HUES48 (cell line): ENCODE measurements around the gene NME4.
"Not testable (repeated sequence)": the region's sequence is repeated elsewhere in the genome, so short reads cannot be mapped to it uniquely, and the experiment has no call there.

Experiments
- H3K27ac ChIP-seq: one replicate; pipeline ENCODE4 v1.7.0; 2013; ENCODE audit warnings: low read depth, low read length, inconsistent platforms
- H3K27me3 ChIP-seq: 2 replicates; pipeline ENCODE4 v1.6.1; 2013; ENCODE audit warnings: mild to moderate bottlenecking, low read length; ENCODE audit not compliant: control insufficient read depth, insufficient read depth
- H3K36me3 ChIP-seq: 2 replicates; pipeline ENCODE4 v1.6.1; 2013; ENCODE audit warnings: low read length; ENCODE audit not compliant: control insufficient read depth, insufficient read depth
- H3K4me1 ChIP-seq: 2 replicates; pipeline ENCODE4 v1.6.1; 2013; ENCODE audit warnings: mild to moderate bottlenecking, low read length; ENCODE audit not compliant: control insufficient read depth, insufficient read depth
- H3K4me3 ChIP-seq: 2 replicates; pipeline ENCODE4 v1.5.1; 2013; ENCODE audit warnings: mild to moderate bottlenecking, low read depth, low read length
- H3K9ac ChIP-seq: 2 replicates; pipeline ENCODE4 v1.6.1; 2013; ENCODE audit warnings: mild to moderate bottlenecking, low read depth, low read length, moderate library complexity
- H3K9me3 ChIP-seq: 2 replicates; pipeline ENCODE4 v1.6.1; 2013; ENCODE audit warnings: low read length; ENCODE audit not compliant: control insufficient read depth, insufficient read depth

NME4 gene

DNA sequence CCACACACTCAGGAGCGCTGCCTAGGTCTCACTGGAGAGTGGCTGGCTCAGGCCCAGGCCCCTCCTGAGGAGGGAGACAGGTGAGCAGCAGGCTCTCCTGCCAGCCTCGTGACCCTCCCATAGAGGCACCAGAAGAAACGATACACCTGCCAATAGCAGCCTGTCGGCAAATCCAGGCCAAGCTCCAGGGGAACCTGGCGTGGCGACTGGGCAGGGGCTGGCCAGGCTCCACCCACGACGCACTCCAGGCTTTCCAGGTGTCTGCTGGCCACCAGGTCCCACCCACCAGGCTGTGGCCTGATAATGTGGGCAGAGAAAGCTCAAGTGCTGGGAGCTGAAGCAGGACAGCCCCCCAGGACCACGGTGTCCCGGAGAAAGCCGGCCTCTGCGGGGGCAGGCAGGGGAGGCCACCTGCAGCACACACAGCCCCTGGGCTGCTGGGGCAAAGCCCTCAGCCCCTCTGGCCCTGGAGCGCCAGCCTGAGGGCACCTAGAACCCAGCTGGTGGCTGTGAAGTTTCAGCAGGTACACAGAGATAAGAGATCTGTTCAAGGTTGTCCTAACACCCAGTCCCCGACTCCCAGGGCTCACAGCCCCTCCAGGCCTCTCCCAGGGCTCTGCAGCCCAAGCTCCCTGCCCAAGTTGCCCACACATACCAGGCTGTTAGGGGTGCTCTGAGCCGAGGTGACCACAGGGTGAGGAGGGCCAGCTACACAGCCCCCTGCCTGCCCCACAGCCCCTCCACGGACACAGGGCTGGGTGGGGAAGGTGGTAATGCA lies 17.6 kb upstream of the NME4 start:
- peak overlapping the region; percentile 39 for H3K27ac ChIP-seq
- H3K27me3 ChIP-seq, result no peaks in the 10 kb centered on the region
- H3K36me3 ChIP-seq, result peaks cover 35% of the 10 kb centered on the region
- H3K4me1 ChIP-seq, result peaks cover 16% of the 10 kb centered on the region
- no peak overlapping the region; the same call in 1 of the 2 replicates for H3K4me3 ChIP-seq
- H3K9me3 ChIP-seq, result no peaks in the 10 kb centered on the region
- no peak overlapping the region for H3K9ac ChIP-seq

DNA sequence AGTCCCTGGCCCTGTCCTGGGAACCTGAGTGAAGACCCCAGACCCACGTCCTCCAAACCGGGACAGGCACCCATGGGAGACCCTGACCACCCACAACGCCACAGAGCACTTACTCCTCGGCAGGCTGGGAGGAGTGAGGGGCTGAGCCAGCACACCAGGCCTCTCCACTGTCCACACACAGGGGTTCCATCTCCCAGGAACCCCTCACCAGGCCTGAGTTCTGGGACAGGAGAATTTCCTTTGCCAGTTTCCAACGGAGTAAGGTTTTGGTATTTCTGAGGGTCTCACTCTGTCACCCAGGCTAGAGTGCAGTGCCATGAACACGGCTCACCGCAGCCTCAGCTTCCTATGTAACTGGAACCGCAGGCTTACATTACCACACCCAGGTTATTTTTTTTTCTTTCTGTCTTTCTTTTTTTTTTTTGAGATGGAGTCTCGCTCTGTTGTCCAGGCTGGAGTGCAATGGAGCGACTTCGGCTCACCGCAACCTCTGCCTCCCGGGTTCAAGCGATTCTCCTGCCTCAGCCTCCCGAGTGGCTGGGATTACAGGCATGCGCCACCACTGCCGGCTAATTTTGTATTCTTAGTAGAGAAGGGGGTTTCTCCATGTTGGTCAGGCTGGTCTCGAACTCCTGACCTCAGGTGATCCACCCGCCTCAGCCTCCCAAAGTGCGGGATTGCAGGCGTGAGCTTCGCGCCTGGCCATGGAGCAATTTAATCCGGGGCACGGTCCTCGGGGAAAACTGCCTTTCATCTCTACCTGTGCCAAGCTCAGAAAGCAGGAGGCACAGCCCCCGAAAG lies 16.8 kb upstream of the NME4 start:
- peaks cover 16% of the 10 kb centered on the region for H3K4me1 ChIP-seq
- peaks cover 27% of the 10 kb centered on the region for H3K36me3 ChIP-seq
- no peaks in the 10 kb centered on the region for H3K27me3 ChIP-seq
- no peaks in the 10 kb centered on the region for H3K9me3 ChIP-seq
- peak overlapping the region; percentile 84; the same call in 1 of the 2 replicates for H3K4me3 ChIP-seq
- no peak overlapping the region for H3K9ac ChIP-seq
- peak overlapping the region; percentile 39 for H3K27ac ChIP-seq

DNA sequence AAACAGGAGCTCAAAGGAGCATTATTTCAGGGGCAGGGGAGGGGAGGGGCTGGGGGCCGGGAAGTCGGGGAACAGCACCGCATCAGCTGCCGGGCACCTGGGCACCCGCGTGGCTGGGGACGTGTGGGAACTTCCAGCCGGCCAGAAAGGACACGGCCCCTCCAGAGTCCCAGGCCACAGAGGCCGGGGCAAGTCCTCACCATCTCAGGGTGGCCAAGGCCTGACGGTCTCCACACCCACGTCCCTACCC lies 16.3 kb upstream of the NME4 start:
- Histone ChIP-seq H3K36me3 (peaks cover 25% of the 10 kb centered on the region), H3K4me1 (peaks cover 16% of the 10 kb centered on the region), H3K27me3 (no peaks in the 10 kb centered on the region), H3K9ac (peak overlapping the region; percentile 51; the same call in 1 of the 2 replicates), H3K9me3 (no peaks in the 10 kb centered on the region), H3K4me3 (peak overlapping the region; percentile 84), H3K27ac (peak overlapping the region; percentile 72)

DNA sequence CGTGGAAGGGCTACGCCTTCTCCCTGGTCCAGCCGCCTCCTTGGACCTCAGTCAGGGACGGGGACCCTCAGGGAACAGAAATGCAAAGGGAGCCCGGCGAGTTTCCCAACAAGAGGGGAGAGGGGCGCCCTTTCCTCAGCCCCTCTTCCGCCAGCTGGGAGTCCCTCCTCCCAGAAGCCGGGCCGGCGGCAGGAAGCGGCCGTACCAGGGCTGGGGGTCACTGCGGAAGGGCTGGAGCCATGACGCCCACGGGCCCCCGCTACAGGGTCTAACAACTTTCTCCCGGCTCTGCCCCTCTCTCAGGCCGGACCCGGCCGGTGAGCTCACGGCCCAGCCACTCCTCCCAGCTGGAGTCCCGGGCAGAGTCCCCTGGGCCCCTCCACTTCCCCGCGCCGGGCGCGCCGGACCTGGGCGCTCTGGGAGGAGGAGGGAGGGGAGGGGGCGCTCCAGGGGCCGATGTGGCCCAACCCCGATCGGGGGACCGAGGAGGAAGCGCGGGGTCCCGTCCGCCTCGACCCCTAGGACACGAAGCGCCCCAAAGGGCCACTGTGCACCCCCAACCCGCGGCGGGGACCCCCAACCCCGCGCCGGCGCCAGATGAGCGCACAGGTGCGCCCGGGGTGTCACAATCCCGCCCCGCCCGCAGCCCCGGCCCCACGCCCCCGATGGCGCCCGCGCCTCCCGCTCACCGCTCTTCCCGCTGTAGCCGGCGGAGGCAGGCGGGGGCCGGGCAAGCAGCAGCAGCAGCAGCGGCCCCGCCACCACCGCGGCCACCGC lies 15.8 kb upstream of the NME4 start:
- Histone ChIP-seq H3K9ac (peak overlapping the region; percentile 51; the same call in 1 of the 2 replicates), H3K36me3 (peaks cover 19% of the 10 kb centered on the region), H3K27ac (peak overlapping the region; percentile 72), H3K27me3 (no peaks in the 10 kb centered on the region), H3K9me3 (no peaks in the 10 kb centered on the region), H3K4me3 (peak overlapping the region; percentile 84), H3K4me1 (peaks cover 16% of the 10 kb centered on the region)

DNA sequence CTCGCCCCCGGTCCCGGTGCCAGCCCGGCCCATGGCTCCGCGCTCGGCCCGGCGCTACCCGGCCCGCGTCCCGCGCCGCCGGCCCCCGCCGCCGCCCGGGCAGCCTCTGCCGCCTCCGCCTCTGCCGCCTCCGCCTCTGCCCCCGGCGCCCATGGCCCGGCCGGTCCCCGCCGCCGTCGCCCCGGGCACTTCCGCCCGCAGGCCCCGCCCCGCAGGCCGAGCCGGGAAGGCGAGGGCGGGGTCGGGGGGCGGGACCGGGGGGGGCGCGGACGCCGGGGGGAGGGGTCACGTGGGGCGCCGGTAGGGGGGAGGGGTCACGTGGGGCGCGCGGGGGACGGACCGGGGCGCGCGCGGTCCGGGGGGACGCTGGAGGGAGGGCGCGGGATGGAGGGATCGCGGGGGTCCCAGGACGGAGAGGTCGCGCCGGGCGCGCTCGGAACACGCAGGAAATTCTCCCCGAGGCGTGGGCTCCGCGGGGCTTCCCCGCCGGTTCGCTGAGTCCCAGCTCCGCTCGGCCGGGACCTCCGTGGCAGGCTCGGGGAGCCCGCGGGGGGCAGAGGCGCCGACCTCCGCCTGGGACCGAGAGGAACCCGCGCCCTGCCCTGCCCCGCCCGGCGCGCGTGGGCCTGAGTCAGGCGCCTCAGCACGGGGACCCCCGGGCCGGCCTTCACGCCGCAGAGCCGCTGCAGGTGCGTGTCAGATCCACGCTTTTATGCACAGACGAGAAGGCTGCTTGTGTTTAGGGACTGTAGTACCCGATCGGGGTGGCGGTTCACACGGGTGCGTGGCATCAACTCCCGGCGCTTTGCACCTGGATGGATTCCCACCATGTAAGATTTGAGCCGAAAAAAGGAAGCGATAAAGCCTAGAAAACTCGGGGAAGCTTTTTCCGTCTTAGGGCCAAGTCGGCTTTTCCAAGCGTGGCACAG lies 14.9 kb upstream of the NME4 start, which contains the start of gene PGAP6:
PGAP6 (minus strand) TSS at position 190 of the 929 bp plus-strand sequence; CDS start at position 33, 157 bp downstream.
- Histone ChIP-seq H3K4me3 (peak within 1 kb of the TSS; percentile 84), H3K27me3 (no peaks in the 10 kb centered on the region), H3K9ac (peak within 1 kb of the TSS; percentile 56; the same call in 1 of the 2 replicates), H3K27ac (peak within 1 kb of the TSS; percentile 92), H3K9me3 (no peaks in the 10 kb centered on the region), H3K4me1 (peaks cover 22% of the 10 kb centered on the region), H3K36me3 (peaks cover 11% of the 10 kb centered on the region)

DNA sequence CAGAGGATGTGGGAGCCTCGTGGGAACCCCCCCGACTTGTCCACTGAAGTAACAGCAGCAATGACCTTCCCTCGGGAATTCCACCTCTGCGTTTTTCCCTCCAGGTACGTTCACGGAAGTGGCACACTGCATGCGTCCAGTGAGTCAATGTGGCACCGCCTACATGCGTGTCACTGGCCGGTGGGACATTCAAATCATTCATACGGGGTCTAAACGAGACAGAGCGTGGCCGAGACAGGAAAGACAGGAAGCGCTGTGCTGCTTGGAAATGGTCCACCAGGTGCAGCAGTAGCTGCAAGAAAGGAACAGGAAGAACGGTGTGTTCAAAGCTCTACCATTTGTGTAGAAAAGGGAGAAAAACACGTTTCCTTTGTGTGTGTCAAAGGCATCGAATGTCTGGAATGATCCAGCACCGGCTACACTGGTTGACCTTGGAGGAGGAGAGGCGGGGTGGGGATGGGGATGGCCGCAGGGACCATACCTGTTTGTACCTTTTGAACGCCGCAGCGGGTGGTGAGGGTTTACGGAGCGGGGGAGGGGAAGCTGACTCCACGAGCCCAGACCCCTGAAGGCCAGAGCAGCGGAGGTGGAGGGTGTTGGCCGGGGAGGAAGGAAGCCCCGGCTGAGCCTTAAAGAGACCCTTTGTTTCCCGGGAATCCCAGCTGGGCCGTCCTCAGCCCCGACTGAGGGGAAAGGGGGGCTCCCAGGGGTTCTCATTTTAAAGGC lies 13.5 kb upstream of the NME4 start:
- H3K9ac ChIP-seq, result peak overlapping the region; percentile 49; the same call in 1 of the 2 replicates
- no peaks in the 10 kb centered on the region for H3K9me3 ChIP-seq
- peaks cover 3% of the 10 kb centered on the region; the same call in 1 of the 2 replicates for H3K36me3 ChIP-seq
- no peaks in the 10 kb centered on the region for H3K27me3 ChIP-seq
- peak overlapping the region; percentile 92 for H3K27ac ChIP-seq
- H3K4me1 ChIP-seq, result peaks cover 22% of the 10 kb centered on the region
- peak overlapping the region; percentile 64 for H3K4me3 ChIP-seq

DNA sequence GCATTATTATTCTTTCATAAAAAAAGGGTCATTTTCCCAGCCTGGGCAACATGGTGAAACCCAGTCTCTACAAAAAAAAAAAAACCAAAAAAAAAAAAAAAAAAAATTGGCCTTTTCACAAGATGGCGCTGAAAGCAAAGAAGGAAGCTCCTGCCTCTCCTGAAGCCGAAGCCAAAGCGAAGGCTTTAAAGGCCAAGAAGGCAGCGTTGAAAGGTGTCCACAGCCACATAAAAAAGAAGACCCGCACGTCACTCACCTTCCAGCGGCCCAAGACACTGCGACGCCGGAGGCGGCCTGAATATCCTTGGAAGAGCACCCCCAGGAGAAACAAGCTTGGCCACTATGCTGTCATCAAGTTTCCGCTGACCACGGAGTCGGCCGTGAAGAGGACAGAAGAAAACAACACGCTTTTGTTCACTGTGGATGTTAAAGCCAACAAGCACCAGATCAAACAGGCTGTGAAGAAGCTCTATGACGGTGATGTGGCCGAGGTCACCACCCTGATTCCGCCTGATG lies 10.3 kb upstream of the NME4 start:
- H3K9ac ChIP-seq, result no peak overlapping the region
- H3K4me3 ChIP-seq, result no peak overlapping the region
- no peaks in the 10 kb centered on the region for H3K36me3 ChIP-seq
- peaks cover 16% of the 10 kb centered on the region for H3K4me1 ChIP-seq
- H3K27me3 ChIP-seq, result no peaks in the 10 kb centered on the region
- H3K9me3 ChIP-seq, result no peaks in the 10 kb centered on the region
- no peak overlapping the region for H3K27ac ChIP-seq

DNA sequence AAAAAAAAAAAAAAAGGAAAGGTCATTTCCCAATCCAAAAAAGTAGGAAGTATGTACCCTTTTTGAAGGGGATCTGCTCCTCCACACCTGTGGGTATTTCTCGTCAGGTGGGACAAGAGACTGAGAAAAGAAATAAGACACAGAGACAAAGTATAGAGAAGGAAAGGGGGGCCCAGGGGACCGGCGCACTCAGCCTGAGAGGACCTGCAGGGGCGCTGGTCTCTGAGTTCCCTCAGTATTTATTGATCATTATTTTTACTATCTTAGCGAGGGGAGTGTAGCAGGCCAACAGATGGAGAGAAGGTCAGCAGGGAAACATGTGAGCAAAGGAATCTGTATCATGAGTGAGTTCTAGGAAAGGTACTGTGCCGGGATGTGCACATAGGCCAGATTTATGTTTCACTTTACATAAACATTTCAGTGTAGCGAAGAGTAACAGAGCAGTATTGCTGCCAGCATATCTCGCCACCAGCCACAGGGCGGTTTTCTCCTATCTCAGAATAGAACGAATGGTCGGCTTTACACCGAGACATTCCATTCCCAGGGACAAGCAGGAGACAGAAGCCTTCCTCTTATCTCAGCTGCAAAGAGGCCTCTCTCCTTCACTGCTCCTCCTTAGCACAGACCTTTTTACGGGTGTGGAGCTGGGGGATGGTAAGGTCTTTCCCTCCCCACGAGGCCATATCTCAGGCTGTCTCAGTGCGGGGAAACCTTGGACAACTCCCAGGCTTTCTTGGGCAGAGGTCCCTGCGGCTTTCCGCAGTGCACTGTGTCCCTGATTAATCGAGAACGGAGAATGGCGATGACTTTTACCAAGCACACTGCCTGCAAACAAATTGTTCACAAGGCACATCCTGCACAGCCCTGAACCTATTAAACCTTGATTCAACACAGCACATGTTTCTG lies 9.0 kb upstream of the NME4 start:
- peaks cover 16% of the 10 kb centered on the region for H3K4me1 ChIP-seq
- not testable (repeated sequence) for H3K36me3 ChIP-seq, H3K27ac ChIP-seq, H3K9ac ChIP-seq, H3K9me3 ChIP-seq, H3K4me3 ChIP-seq, H3K27me3 ChIP-seq

DNA sequence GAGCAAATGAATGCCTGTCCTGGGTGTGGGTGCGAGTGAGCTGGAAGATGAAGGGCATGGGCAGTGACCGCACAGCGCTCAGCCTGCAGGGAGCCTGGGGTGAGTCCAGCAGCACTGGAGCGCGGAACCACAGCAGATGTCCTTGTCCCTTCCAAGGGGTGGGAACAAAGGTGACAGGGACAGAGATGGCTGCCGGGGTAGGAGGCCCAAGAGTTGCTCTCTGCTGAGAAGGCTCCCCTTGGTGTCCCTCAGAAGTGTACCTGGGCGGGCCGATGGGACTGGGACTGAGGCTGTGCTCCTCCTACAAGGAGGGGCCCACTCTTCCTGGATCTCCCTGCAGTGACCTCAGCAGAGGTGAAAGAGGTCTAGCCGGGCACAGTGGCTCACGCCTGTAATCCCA lies 7.6 kb upstream of the NME4 start:
- Histone ChIP-seq H3K9ac (no peak overlapping the region), H3K27ac (no peak overlapping the region), H3K36me3 (no peaks in the 10 kb centered on the region), H3K27me3 (no peaks in the 10 kb centered on the region), H3K9me3 (no peaks in the 10 kb centered on the region), H3K4me3 (no peak overlapping the region), H3K4me1 (peaks cover 6% of the 10 kb centered on the region; the same call in 1 of the 2 replicates)
